B cell (primary cell): ENCODE data around the gene AGT.

Experiments
- EZH2 ChIP-seq: IDR thresholded peaks from 2 replicates; pipeline ENCODE4 v1.6.1; 2012; ENCODE audit warnings: borderline replicate concordance, low read depth, mild to moderate bottlenecking, moderate library complexity, low read length; ENCODE audit not compliant: insufficient read depth, poor library complexity, severe bottlenecking
- TF ChIP-seq, protein P1 (sequence below): fragments of 200-600 bp; IDR thresholded peaks from one replicate; pipeline ENCODE4 v1.8.0; 2022; ENCODE audit warnings: antibody characterized with exemption, mild to moderate bottlenecking

DNA sequence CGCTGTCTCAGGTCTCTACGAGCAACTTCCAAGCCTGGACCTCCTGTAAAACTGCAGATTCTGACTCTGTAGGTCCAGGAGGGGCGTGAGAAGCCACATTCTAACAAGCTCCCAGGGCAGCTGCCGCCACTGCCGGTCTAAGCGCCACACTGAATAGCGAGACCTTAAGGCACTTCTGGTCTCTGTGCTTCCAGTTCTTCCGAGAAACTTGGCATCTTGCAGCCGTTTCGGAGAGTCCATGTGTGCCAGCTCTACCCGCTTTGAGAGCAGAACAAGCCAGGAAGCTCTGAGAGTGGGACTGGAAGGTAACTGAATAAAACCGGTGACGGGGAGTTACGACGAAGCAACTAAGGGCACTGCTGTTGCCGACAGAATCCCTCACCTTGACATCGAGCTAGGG lies 12.5 kb downstream of the AGT start:
- TF ChIP-seq, protein P1, sequence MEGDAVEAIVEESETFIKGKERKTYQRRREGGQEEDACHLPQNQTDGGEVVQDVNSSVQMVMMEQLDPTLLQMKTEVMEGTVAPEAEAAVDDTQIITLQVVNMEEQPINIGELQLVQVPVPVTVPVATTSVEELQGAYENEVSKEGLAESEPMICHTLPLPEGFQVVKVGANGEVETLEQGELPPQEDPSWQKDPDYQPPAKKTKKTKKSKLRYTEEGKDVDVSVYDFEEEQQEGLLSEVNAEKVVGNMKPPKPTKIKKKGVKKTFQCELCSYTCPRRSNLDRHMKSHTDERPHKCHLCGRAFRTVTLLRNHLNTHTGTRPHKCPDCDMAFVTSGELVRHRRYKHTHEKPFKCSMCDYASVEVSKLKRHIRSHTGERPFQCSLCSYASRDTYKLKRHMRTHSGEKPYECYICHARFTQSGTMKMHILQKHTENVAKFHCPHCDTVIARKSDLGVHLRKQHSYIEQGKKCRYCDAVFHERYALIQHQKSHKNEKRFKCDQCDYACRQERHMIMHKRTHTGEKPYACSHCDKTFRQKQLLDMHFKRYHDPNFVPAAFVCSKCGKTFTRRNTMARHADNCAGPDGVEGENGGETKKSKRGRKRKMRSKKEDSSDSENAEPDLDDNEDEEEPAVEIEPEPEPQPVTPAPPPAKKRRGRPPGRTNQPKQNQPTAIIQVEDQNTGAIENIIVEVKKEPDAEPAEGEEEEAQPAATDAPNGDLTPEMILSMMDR = no peak
- TF ChIP-seq EZH2 = no peak
